Uterus (tissue), 4 donors: ENCODE measurements around the gene RBL2. TPM values are rescaled to one million over a fixed set of nuclear protein-coding genes. Genes with fewer than 3 reads are reported as not detected.
A peak's percentile ranks its signal among the peaks of the same experiment; 100 is the strongest.

Source experiments
- DNase-seq, 2 donors: peaks; one replicate each; pipeline ENCODE4 v3.0.0-alpha.2; 2019 to 2020
- H3K27ac ChIP-seq, 2 donors: fragments of 200-600 bp; sonication (generic); 1 replicate in 1 of 2; 2 replicates in 1 of 2; pipeline ENCODE4 v1.5.1; 2016 to 2018
- H3K27me3 ChIP-seq, 2 donors: fragments of 200-600 bp; sonication (generic); one replicate each; pipeline ENCODE4 v1.5.1; 2018 to 2019; ENCODE audit warnings: control low read depth in 1 of 2
- H3K36me3 ChIP-seq, 2 donors: fragments of 200-600 bp; sonication (generic); one replicate each; pipeline ENCODE4 v1.5.1; 2019; ENCODE audit warnings: control low read depth in 1 of 2
- H3K4me1 ChIP-seq, 2 donors: fragments of 200-600 bp; sonication (generic); one replicate each; pipeline ENCODE4 v1.5.1; 2018 to 2019; ENCODE audit warnings: control low read depth in 1 of 2
- H3K4me3 ChIP-seq, 2 donors: fragments of 200-600 bp; sonication (generic); 1 replicate in 1 of 2; 2 replicates in 1 of 2; pipeline ENCODE4 v1.5.1; 2018 to 2019; ENCODE audit warnings: mild to moderate bottlenecking in 1 of 2
- H3K9me3 ChIP-seq, 2 donors: fragments of 200-600 bp; sonication (generic); one replicate each; pipeline ENCODE4 v1.5.1; 2019; ENCODE audit warnings: control low read depth in 1 of 2
- POLR2A ChIP-seq, 2 donors: fragments of 450-650 bp; IDR thresholded peaks; one replicate each; pipeline ENCODE4 v1.6.1; 2016; ENCODE audit warnings: antibody characterized with exemption in 2 of 2, mild to moderate bottlenecking in 1 of 2, moderate library complexity in 1 of 2
- intact Hi-C: fragments of 100-400 bp; cut with DNase I; formaldehyde crosslinking; loops from one replicate; pipeline ENCODE4 v1.15.1; 2023; ENCODE audit warnings: low total_unique reads
- total RNA-seq, 4 donors: library from RNA; depleted of rRNA in 3 of 4; stranded (reverse); fragments of >200 nt in 3 of 4; gene quantifications; one replicate each; pipeline versions ENCODE4 v1.1.0 to v1.2.4, GENCODE V29; 2014 to 2023
- TF ChIP-seq, protein P1 (sequence below), 4 experiments: fragments of 200-600 bp in 2 of 4; fragments of 450-650 bp in 2 of 4; sonication (generic) in 2 of 4; IDR thresholded peaks; one replicate each; pipeline ENCODE4 v1.5.1; 2016 to 2019; ENCODE audit warnings: antibody characterized with exemption in 4 of 4, mild to moderate bottlenecking in 2 of 4, moderate library complexity in 1 of 4
- donor health status: DM: yes; HTN: yes; CAD: no.

RBL2 gene
- total RNA-seq, 4 donors from 2014 or later = 91.2 to 162 (median 118) TPM

DNA sequence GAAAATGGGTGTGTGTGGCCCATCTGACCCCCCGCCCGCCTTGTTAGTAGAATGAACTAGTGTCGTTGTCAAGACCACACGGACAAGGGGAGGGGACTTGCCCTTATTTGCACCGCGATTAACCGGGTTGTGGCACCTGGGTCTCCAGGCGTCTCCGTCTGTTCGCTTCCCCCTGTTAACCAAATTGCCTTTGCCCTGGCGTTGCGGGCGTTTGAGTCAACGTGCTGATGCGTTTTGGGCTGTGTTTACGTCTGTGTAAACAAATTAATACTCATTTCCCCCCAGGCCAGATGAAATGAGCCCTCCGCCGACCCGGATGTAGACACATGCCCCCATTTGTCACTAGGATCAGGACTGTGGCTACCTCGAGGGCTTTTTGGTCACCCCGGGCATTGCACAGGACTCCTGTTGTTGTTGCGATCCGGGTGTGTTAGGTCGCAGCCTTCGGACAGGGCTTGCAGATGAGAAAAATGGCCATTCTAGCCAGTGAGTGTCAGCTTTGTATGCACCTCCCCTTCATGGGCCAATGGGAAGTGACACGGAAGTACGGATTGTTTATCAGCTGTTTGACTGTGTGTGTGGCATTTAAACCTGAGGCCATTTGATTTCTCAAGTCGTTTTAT is 906 bp downstream of the RBL2 start:
- Histone ChIP-seq H3K36me3 (no peaks in the 10 kb centered on the region), H3K27ac (peak overlapping the region; percentile 90 to 95), H3K27me3 (no peaks in the 10 kb centered on the region), H3K4me1 (peaks cover 0 to 8% of the 10 kb centered on the region in 2 donors), H3K9me3 (no peaks in the 10 kb centered on the region), H3K4me3 (peak overlapping the region; percentile 79 to 95)
- TF ChIP-seq, protein P1, sequence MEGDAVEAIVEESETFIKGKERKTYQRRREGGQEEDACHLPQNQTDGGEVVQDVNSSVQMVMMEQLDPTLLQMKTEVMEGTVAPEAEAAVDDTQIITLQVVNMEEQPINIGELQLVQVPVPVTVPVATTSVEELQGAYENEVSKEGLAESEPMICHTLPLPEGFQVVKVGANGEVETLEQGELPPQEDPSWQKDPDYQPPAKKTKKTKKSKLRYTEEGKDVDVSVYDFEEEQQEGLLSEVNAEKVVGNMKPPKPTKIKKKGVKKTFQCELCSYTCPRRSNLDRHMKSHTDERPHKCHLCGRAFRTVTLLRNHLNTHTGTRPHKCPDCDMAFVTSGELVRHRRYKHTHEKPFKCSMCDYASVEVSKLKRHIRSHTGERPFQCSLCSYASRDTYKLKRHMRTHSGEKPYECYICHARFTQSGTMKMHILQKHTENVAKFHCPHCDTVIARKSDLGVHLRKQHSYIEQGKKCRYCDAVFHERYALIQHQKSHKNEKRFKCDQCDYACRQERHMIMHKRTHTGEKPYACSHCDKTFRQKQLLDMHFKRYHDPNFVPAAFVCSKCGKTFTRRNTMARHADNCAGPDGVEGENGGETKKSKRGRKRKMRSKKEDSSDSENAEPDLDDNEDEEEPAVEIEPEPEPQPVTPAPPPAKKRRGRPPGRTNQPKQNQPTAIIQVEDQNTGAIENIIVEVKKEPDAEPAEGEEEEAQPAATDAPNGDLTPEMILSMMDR (IDR thresholded peaks at IDR 0.05) = no peak
- peak; percentile 22 to 55 for TF ChIP-seq POLR2A (IDR thresholded peaks at IDR 0.05)
- peak; percentile 61 to 74 for DNase-seq
- intact Hi-C loops = no loop called here

- H3K27me3 ChIP-seq = no peaks in the 10 kb centered on the region
- H3K9me3 ChIP-seq = no peaks in the 10 kb centered on the region
- intact Hi-C loops = no loop called here
- H3K36me3 ChIP-seq = no peaks in the 10 kb centered on the region
- H3K4me3 ChIP-seq = no peak overlapping the region
- no peak for DNase-seq
- H3K4me1 ChIP-seq = peaks cover 0 to 8% of the 10 kb centered on the region in 2 donors
- no peak overlapping the region for H3K27ac ChIP-seq
- TF ChIP-seq POLR2A (IDR thresholded peaks at IDR 0.05) = no peak
- TF ChIP-seq, protein P1 (IDR thresholded peaks at IDR 0.05) = no peak
These were observed 5.9 kb downstream of the RBL2 start for GRCh38 chr16:53440125-53440524.

GRCh38 chr16:53445534-53445933 is 11.3 kb downstream of the RBL2 start:
- no peaks in the 10 kb centered on the region for H3K4me1 ChIP-seq
- DNase-seq = no peak
- no peaks in the 10 kb centered on the region for H3K9me3 ChIP-seq
- intact Hi-C loops = no loop called here
- no peak overlapping the region for H3K27ac ChIP-seq
- H3K27me3 ChIP-seq = no peaks in the 10 kb centered on the region
- TF ChIP-seq, protein P1 (IDR thresholded peaks at IDR 0.05) = no peak
- no peak for TF ChIP-seq POLR2A (IDR thresholded peaks at IDR 0.05)
- no peaks in the 10 kb centered on the region for H3K36me3 ChIP-seq
- H3K4me3 ChIP-seq = no peak overlapping the region

GRCh38 chr16:53446090-53446489 is 11.8 kb downstream of the RBL2 start:
- no peaks in the 10 kb centered on the region for H3K9me3 ChIP-seq
- no peaks in the 10 kb centered on the region for H3K36me3 ChIP-seq
- intact Hi-C loops = no loop called here
- no peaks in the 10 kb centered on the region for H3K27me3 ChIP-seq
- DNase-seq = no peak
- TF ChIP-seq POLR2A (IDR thresholded peaks at IDR 0.05) = no peak
- TF ChIP-seq, protein P1 (IDR thresholded peaks at IDR 0.05) = no peak
- H3K4me3 ChIP-seq = no peak overlapping the region
- no peak overlapping the region for H3K27ac ChIP-seq
- H3K4me1 ChIP-seq = no peaks in the 10 kb centered on the region

GRCh38 chr16:53449816-53450517 is 15.7 kb downstream of the RBL2 start:
- Histone ChIP-seq H3K4me3 (no peak overlapping the region), H3K9me3 (no peaks in the 10 kb centered on the region), H3K27ac (no peak overlapping the region), H3K4me1 (no peaks in the 10 kb centered on the region), H3K36me3 (no peaks in the 10 kb centered on the region), H3K27me3 (no peaks in the 10 kb centered on the region)
- DNase-seq = no peak
- intact Hi-C loops = no loop called here
- TF ChIP-seq, protein P1 (IDR thresholded peaks at IDR 0.05) = no peak
- TF ChIP-seq POLR2A (IDR thresholded peaks at IDR 0.05) = no peak
